Endothelial cell of umbilical vein (primary cell): ENCODE measurements around the gene OR2V1. TPM values are rescaled to one million over a fixed set of nuclear protein-coding genes. Genes with fewer than 3 reads are reported as not detected.
A peak's percentile ranks its signal among the peaks of the same experiment; 100 is the strongest.

Source experiments
- BruUV-seq: library from RNA; stranded (reverse); fragments of 400-500 nt; replicated peaks from 2 replicates; lab custom pipeline; 2021; lab: Mats Ljungman, UMichigan
- CTCF ChIA-PET: fragments of 300-600, 350-600 bp; sonication (Branson Sonifier 250); formaldehyde crosslinking; loops from one replicate; lab custom pipeline; 2021; ENCODE audit warnings: antibody characterized with exemption, inconsistent platforms; lab: Charles Lee
- POLR2A ChIA-PET: fragments of 300-600, 350-600 bp; sonication (Branson Sonifier 250); formaldehyde crosslinking; loops from one replicate; lab custom pipeline; 2021; ENCODE audit warnings: antibody characterized with exemption, inconsistent platforms; lab: Charles Lee
- DNase-seq: peaks from one replicate; pipeline ENCODE4 v3.0.0-alpha.2; 2011; ENCODE audit warnings: low read depth, low spot score
- FAIRE-seq: peaks from 2 replicates; lab custom pipeline; 2011; peaks lifted over from hg19 to GRCh38; lab: Jason Lieb, UNC
- H2AFZ ChIP-seq: 2 replicates; pipeline ENCODE4 v1.6.0; 2012; ENCODE audit warnings: low read depth, low read length, control low read depth, inconsistent platforms
- H3K27ac ChIP-seq: 2 replicates; pipeline ENCODE4 v1.5.1; 2011; ENCODE audit warnings: low read depth, mild to moderate bottlenecking, control low read depth, low read length, moderate library complexity; ENCODE audit not compliant: insufficient read depth
- H3K27me3 ChIP-seq, 2 experiments: 2 replicates each; pipeline versions ENCODE4 v1.6.0 to v1.6.1; 2011; ENCODE audit warnings: low read length in 2 of 2, mixed read lengths in 1 of 2; ENCODE audit not compliant: control insufficient read depth in 2 of 2, insufficient read depth in 2 of 2
- H3K36me3 ChIP-seq, 2 experiments: 2 replicates in 1 of 2; 3 replicates in 1 of 2; pipeline ENCODE4 v1.5.1; 2011; ENCODE audit warnings: low read length in 2 of 2, mild to moderate bottlenecking in 1 of 2, moderate library complexity in 1 of 2; ENCODE audit not compliant: control insufficient read depth in 2 of 2, insufficient read depth in 2 of 2; ENCODE audit errors: extremely low read depth in 1 of 2
- H3K4me1 ChIP-seq: 3 replicates; pipeline ENCODE4 v1.5.1; 2011; ENCODE audit warnings: mild to moderate bottlenecking, low read length; ENCODE audit not compliant: control insufficient read depth, insufficient read depth; ENCODE audit errors: extremely low read depth
- H3K4me2 ChIP-seq: 2 replicates; pipeline ENCODE4 v1.6.1; 2011; ENCODE audit warnings: low read length, control low read depth, mixed read lengths; ENCODE audit not compliant: insufficient read depth
- H3K4me3 ChIP-seq, 3 experiments: fragments of 200-600 bp in 1 of 3; sonication (generic), shearing (Covaris generic) in 1 of 3; replicated peaks in 1 of 3; 2 replicates each; pipeline ENCODE4 v1.5.1; 2011 to 2016; ENCODE audit warnings: control low read depth in 3 of 3, low read length in 3 of 3, mild to moderate bottlenecking in 2 of 3, inconsistent platforms in 1 of 3, low read depth in 1 of 3, moderate library complexity in 1 of 3; ENCODE audit not compliant: insufficient read depth in 1 of 3
- H3K79me2 ChIP-seq: 2 replicates; pipeline ENCODE4 v1.6.0; 2012; ENCODE audit warnings: low read length, inconsistent platforms; ENCODE audit not compliant: control insufficient read depth, insufficient read depth
- H3K9ac ChIP-seq: replicated peaks from 2 replicates; pipeline ENCODE3; 2011; ENCODE audit warnings: low read length, control low read depth; ENCODE audit not compliant: insufficient read depth; ENCODE audit errors: extremely low read depth
- H3K9me1 ChIP-seq: replicated peaks from 3 replicates; pipeline ENCODE4 v1.6.0; 2011; ENCODE audit warnings: mild to moderate bottlenecking, low read length; ENCODE audit not compliant: control insufficient read depth, insufficient read depth; ENCODE audit errors: extremely low read depth
- H3K9me3 ChIP-seq: replicated peaks from 2 replicates; pipeline ENCODE4 v1.5.1; 2012; ENCODE audit warnings: low read length, inconsistent platforms; ENCODE audit not compliant: control insufficient read depth, insufficient read depth
- H4K20me1 ChIP-seq: replicated peaks from 2 replicates; pipeline ENCODE3; 2011; ENCODE audit warnings: mild to moderate bottlenecking, low read length; ENCODE audit not compliant: control insufficient read depth, insufficient read depth; ENCODE audit errors: extremely low read depth
- CTCF ChIP-seq, 2 donors: IDR thresholded peaks; 1 replicate in 1 of 2; 2 replicates in 1 of 2; pipeline ENCODE4 v1.5.1; 2011; ENCODE audit warnings: low read length in 2 of 2, mild to moderate bottlenecking in 2 of 2, moderate library complexity in 2 of 2, control low read depth in 1 of 2, inconsistent platforms in 1 of 2, low read depth in 1 of 2; ENCODE audit not compliant: insufficient read depth in 1 of 2; ENCODE audit errors: extremely low read depth in 1 of 2
- EZH2 ChIP-seq: IDR thresholded peaks from 2 replicates; pipeline ENCODE4 v1.6.1; 2012; ENCODE audit warnings: borderline replicate concordance, low read depth, mild to moderate bottlenecking, moderate library complexity, low read length, inconsistent platforms; ENCODE audit not compliant: severe bottlenecking
- JUN ChIP-seq: IDR thresholded peaks from 2 replicates; pipeline ENCODE4 v1.6.1; 2011; ENCODE audit warnings: borderline replicate concordance, low read depth; ENCODE audit not compliant: insufficient read length, insufficient read depth
- POLR2A ChIP-seq: IDR thresholded peaks from 2 replicates; pipeline ENCODE4 v1.6.1; 2012; ENCODE audit warnings: low read depth, mild to moderate bottlenecking, control low read depth, low read length
- dilution Hi-C: fragments of 300-500 bp; cut with MboI; formaldehyde crosslinking; loops from one replicate; pipeline ENCODE4 v1.15.0; 2019; ENCODE audit warnings: low sequenced_read_pairs; ENCODE audit not compliant: extremely low pct_ligation_motif_present
- intact Hi-C: fragments of 100-400 bp; cut with micrococcal nuclease; formaldehyde crosslinking; loops from one replicate; pipeline ENCODE4 v1.10.0; 2022
- polyA plus RNA-seq, 4 experiments: library from polyadenylated mRNA; depleted of rRNA in 3 of 4; stranded (reverse) in 3 of 4; unstranded in 1 of 4; fragments of >200 nt; gene quantifications; 2 replicates each; pipeline versions ENCODE4 v1.2.1 to v1.2.3, GENCODE V29; 2011 to 2012; ENCODE audit warnings: missing spikeins in 1 of 4
- total RNA-seq: library from RNA; stranded (reverse); gene quantifications from 2 replicates; pipeline ENCODE4 v1.2.3, GENCODE V29; 2021

The OR2V1 gene
- total and polyA plus RNA-seq, 2 donors (not counting 3 experiments of a cell fraction or from before 2014, with no cell fraction given), result not detected

DNA sequence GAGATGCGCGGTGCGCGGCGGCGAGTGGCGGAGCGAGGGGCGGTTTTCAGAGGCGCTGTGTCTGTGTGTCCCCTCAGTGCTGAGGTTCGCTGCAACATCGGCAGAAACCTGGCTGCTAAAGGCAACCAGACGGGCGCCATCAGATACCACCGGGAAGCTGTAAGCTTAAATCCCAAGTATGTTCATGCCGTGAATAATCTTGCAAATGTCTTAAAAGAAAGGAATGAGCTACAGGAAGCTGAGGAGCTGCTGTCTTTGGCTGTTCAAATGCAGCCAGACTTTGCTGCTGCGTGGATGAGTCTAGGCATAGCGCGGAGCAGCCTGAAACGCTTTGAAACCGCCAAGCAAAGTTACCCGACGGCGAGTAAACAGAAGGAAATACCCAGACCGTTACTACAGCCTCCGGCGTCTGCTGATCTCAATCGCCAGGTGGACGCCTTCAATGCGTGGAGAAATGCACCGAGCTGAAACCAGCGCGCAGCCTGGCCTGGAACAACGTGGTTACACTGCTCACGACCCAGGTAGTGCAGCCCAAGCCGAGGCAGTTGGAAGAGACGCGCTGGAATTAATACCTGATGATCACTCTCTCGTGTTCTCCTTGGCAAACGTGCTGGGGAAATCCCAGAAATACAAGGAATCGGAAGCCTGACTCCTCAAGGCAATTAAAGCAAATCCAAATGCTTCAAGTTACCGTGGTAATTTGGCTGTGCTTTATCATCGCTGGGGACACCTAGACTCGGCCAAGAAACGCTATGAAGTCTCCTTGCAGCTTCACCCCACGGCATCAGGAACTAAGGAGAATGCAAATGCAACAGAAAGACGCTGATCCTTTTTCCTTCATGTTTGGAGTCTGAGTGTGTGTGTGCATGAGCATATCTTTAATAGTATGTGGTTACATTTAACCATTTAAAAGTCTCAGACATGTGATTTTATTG, 15.9 kb downstream of the OR2V1 start:
- Histone ChIP-seq H3K4me1 (peaks cover 4% of the 10 kb centered on the region), H3K36me3 (no peaks in the 10 kb centered on the region), H2AFZ (peak overlapping the region; percentile 38), H3K27me3 (peaks cover 22 to 37% of the 10 kb centered on the region in 2 experiments), H3K4me2 (peak overlapping the region; percentile 1), H3K79me2 (no peaks in the 10 kb centered on the region), H3K9me3 (no peaks in the 10 kb centered on the region), H4K20me1 (no peaks in the 10 kb centered on the region), H3K27ac (no peak overlapping the region), H3K9ac (no peak overlapping the region), H3K4me3 (no peak overlapping the region), H3K9me1 (no peaks in the 10 kb centered on the region)
- CTCF ChIA-PET, result interaction anchor here (1.3 kb wide), 1 partner anchor 15 kb away, joined by 4 read pairs; no protein-coding TSS in a partner anchor
- peak; percentile 40 for DNase-seq
- POLR2A ChIA-PET, result no interaction called here
- no peak for TF ChIP-seq JUN
- no peak for TF ChIP-seq POLR2A
- TF ChIP-seq CTCF (IDR thresholded peaks at IDR 0.05; ENCODE audit: extremely low read depth in 1 of 2, insufficient read depth in 1 of 2, low read depth in 1 of 2, low read length in 2 of 2), result no peak
- peak; percentile 65 for TF ChIP-seq EZH2
- no TSS peak for BruUV-seq
- dilution Hi-C loops, result no loop called here
- intact Hi-C loops, result no loop called here
- peak; percentile 78 for FAIRE-seq
